Uterus (tissue), 2 donors: ENCODE results near the gene FHIT.

Experiments used
- CTCF ChIP-seq, 4 experiments: fragments of 200-600 bp in 2 of 4; fragments of 450-650 bp in 2 of 4; sonication (generic) in 2 of 4; IDR thresholded peaks; one replicate each; pipeline ENCODE4 v1.5.1; 2016 to 2019; ENCODE audit warnings: antibody characterized with exemption in 4 of 4, mild to moderate bottlenecking in 2 of 4, moderate library complexity in 1 of 4
- POLR2A ChIP-seq, 2 donors: fragments of 450-650 bp; IDR thresholded peaks; one replicate each; pipeline ENCODE4 v1.6.1; 2016; ENCODE audit warnings: antibody characterized with exemption in 2 of 2, mild to moderate bottlenecking in 1 of 2, moderate library complexity in 1 of 2

- no peak for TF ChIP-seq CTCF (IDR thresholded peaks at IDR 0.05)
- no peak for TF ChIP-seq POLR2A (IDR thresholded peaks at IDR 0.05)
Measured at GRCh38 chr3:60501314-60501713, 749.9 kb downstream of the FHIT start.
